HG03066 (cell line): ENCODE data around the gene TMPRSS11A.

Experiments used
- ATAC-seq: cut with Tn5 transposase; IDR thresholded peaks from one replicate; pipeline ENCODE4 v1.9.1; 2021; ENCODE audit warnings: low read depth; ENCODE audit not compliant: unreplicated experiment

Gene TMPRSS11A

GRCh38 chr4:67874986-67875385 lies 88.3 kb downstream of the TMPRSS11A start:
- ATAC-seq = no peak

GRCh38 chr4:67873116-67873515 lies 90.2 kb downstream of the TMPRSS11A start:
- no peak for ATAC-seq

- peak; percentile 75 for ATAC-seq
These were observed 91.4 kb downstream of the TMPRSS11A start for GRCh38 chr4:67871867-67872266.

GRCh38 chr4:67869580-67870190 lies 93.6 kb downstream of the TMPRSS11A start:
- no peak for ATAC-seq

GRCh38 chr4:67861513-67861912 lies 101.8 kb downstream of the TMPRSS11A start:
- no peak for ATAC-seq
